Fibroblast of the aortic adventitia (primary cell): ENCODE measurements around the gene MYO1H. TPM values are rescaled to one million over a fixed set of nuclear protein-coding genes. Genes with fewer than 3 reads are reported as not detected.

ENCODE experiments used
- DNase-seq: peaks from one replicate; pipeline ENCODE4 v3.0.0-alpha.2; 2010; ENCODE audit warnings: low read depth
- H3K4me3 ChIP-seq: 2 replicates; pipeline ENCODE4 v1.5.1; 2011; ENCODE audit warnings: low read depth, mild to moderate bottlenecking, control low read depth, low read length, moderate library complexity
- total RNA-seq: library from RNA; depleted of rRNA; stranded (reverse); fragments of >200 nt; gene quantifications from 2 replicates; pipeline ENCODE4 v1.2.3, GENCODE V29; 2012; ENCODE audit warnings: low replicate concordance
- TF ChIP-seq, protein P1 (sequence below): IDR thresholded peaks from 2 replicates; pipeline ENCODE4 v1.5.1; 2011; ENCODE audit warnings: mild to moderate bottlenecking, low read length, control low read depth, inconsistent platforms; ENCODE audit not compliant: insufficient read depth

The MYO1H gene
- total RNA-seq, 1 donor = not detected

DNA sequence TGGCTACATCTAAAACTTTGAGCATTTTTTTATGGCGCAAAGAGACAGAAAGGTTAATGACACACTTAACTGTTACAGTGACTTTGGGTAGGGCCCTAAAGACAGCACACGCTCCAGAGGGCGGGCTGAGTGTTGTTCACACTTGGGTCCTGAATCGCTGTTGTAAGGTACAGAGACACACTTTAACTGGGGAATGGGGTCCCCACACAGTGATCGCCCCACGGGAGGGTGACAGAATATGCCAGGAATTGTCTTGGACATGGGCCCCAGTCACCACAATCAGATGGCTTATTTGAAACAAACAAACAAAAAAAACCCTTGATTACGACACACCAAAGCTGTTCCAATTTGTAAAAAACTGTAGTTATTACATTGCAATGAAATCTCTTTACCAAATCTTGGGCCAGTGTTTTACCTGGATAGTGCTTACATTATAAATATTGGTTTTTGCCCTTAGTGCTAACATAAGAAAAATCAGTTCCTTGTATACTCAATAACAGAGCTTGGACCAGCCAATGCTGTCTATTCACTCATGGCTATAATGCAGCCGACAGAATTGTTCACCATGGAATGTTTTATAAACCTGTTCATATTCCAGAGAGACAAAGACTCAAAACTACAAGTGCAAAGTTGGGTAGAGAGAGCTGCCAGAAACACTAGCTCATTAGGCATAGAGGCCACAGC is 101.1 kb downstream of the MYO1H start:
- peak; percentile 23 for DNase-seq
- no peak overlapping the region for H3K4me3 ChIP-seq
- TF ChIP-seq, protein P1, sequence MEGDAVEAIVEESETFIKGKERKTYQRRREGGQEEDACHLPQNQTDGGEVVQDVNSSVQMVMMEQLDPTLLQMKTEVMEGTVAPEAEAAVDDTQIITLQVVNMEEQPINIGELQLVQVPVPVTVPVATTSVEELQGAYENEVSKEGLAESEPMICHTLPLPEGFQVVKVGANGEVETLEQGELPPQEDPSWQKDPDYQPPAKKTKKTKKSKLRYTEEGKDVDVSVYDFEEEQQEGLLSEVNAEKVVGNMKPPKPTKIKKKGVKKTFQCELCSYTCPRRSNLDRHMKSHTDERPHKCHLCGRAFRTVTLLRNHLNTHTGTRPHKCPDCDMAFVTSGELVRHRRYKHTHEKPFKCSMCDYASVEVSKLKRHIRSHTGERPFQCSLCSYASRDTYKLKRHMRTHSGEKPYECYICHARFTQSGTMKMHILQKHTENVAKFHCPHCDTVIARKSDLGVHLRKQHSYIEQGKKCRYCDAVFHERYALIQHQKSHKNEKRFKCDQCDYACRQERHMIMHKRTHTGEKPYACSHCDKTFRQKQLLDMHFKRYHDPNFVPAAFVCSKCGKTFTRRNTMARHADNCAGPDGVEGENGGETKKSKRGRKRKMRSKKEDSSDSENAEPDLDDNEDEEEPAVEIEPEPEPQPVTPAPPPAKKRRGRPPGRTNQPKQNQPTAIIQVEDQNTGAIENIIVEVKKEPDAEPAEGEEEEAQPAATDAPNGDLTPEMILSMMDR = no peak

DNA sequence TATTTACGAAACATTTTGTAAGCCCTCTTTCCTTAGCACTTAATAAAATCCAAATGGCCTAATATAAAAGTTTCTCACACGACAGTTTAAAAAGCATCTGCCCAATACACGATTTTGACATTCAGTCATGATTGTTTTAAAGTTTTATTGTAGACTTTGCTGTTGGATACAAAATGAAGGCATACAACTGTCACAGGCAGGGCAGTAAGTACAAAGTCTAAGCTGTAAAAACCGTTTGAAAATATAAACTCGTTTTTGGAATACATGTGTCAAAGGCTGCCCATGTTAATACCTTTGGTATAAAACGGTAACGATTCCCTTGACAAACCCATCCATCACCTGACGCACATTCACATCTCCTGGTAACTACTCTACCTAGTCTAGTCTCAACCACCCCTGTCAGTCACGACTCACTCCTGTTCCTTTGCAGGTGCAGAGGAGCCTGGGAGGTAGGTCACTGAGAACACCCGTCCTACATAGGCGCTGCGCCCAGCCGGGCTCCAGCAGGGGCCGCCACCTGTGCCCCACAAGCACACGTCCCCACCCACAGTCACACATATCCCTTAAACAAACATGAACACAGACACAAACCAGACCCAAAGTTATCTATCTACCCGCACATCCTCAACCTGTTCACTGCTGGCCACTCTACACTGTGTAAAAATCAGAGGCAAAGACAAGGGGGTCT is 102.3 kb downstream of the MYO1H start:
- H3K4me3 ChIP-seq = no peak overlapping the region
- TF ChIP-seq, protein P1 = no peak
- DNase-seq = no peak

DNA sequence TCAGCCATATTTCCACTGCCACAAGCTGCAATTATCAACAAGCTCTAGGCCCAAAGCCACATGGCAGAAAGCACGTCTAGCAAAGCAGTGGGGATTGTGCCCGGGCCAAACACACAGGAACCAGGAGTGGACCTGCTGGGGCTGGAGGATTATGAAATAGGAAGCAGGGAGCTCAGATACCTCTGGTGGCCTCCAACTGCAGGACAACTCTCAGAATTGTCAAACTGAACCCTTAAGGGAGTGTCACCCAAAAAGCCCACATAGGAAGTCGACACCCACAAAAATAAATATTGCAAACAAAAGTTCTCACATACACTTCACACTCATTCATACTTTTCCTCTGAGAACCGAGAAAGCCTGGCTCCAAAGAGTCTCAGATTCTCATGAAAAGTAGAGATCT is 103.3 kb downstream of the MYO1H start:
- no peak for DNase-seq
- TF ChIP-seq, protein P1 = no peak
- H3K4me3 ChIP-seq = no peak overlapping the region

DNA sequence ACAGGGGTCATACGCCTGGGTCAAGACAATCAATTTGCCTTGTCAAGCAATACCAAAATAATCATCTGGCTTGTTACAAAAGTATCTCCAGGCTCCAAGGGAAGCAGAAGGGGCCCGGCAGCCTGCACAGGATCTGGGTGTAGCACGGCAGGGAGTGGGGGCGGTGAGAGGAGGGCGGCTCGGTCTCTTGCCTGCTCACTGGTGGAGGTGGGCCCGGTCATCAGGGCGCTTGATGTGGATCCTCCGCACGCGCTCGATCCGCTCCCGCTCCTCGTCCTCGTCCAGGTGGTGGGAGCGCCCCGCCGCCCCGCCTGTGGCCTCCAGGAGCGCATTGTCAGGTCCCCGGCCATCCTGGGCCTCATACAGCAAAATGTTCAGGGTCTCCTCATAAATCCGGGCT is 103.7 kb downstream of the MYO1H start:
- TF ChIP-seq, protein P1 = no peak
- no peak for DNase-seq

DNA sequence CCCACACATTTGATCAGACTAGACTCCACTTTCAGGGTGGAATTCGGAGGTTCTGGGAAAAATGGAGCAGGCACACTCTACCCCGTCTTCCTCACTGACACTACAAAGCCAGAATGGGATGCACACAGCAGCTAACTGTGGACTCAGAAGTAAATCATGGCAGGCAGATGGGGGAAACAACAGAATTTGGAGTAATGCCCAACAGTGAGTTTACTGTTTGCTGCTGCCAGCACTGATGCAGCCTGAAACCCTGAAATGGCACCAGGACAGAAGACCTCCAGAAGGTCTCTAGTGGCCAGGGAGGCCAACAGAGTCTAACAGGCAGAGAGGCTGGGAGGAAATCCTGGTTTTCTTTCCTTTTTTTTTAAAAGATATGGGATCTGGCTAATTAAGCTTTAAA is 104.8 kb downstream of the MYO1H start:
- TF ChIP-seq, protein P1 = no peak
- DNase-seq = no peak
- H3K4me3 ChIP-seq = no peak overlapping the region

More for the DNA sequence above, 103.7 kb downstream of the MYO1H start:
- H3K4me3 ChIP-seq = no peak overlapping the region

DNA sequence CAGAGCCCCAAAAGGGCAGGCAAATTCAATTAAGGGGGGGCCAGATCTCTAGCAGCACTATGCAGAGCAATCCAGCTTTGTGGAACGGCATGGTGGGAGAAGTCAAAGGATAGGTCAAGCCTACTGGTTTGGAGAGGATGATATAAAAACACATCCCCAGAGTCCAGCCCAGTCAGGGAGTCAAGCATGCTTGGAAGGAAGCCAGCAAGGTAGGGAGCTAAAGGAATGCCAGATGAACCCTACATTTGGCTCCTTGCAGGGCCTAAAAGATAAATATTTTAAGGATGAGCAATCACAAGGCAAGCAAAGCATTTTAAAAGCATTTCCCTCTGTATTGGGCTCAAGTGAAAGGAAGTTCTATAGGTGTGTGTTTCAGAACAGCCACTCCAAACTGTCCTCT is 108.0 kb downstream of the MYO1H start:
- no peak overlapping the region for H3K4me3 ChIP-seq
- no peak for DNase-seq
- TF ChIP-seq, protein P1 = no peak
